ENCODE data around the gene GALNS.
"Not testable (repeated sequence)": the region's sequence is repeated elsewhere in the genome, so short reads cannot be mapped to it uniquely, and the experiment has no call there.

The GALNS gene

DNA sequence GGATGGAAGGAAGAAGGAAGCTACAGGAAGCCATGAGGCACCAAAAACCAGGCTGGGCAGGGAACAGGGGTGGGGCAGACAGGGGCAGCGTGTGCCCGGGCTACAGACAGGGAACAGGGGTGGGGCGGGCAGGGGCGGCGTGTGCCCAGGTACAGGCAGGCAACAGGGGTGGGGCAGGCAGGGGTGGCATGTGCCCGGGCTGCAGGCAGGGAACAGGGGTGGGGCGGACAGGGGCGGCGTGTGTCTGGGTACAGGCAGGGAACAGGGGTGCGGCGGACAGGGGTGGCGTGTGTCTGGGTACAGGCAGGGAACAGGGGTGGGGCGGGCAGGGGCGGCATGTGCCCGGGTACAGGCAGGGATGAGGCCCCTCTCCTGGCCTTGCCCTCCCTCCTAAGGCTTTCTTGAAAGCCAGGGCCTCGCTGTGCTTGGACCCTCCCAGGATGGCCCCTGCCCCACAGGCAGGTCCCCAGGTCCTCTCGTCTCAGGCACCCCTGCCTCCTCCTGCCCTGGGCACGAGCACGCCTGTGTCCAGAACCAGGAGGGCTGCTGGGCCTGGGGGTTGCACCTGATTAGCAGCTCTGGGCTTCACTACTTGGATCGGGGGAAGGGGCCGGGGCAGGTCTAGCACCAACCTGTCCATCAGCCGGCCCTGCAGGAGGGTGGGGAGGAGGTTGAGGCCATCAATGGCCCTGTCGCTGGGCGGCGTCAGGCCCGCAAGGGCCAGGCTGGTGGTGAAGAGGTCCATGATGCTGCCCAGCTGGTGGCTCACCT is 30.5 kb downstream of the GALNS start:
- Histone ChIP-seq H3K9me3 (ENCODE audit: low read length) (no peaks in the 10 kb centered on the region), H4K20me1 (ENCODE audit: insufficient read depth, low read length) (no peaks in the 10 kb centered on the region), H3K4me1 (ENCODE audit: insufficient read depth, low read length, severe bottlenecking) (no peaks in the 10 kb centered on the region), H3K36me3 (ENCODE audit: insufficient read depth, low read length) (no peaks in the 10 kb centered on the region), H3K79me2 (ENCODE audit: insufficient read depth, low read length) (no peaks in the 10 kb centered on the region), H3K4me2 (ENCODE audit: low read length) (no peak overlapping the region), H3K27ac (ENCODE audit: low read depth, low read length, poor library complexity, severe bottlenecking) (no peak overlapping the region), H3K27me3 (ENCODE audit: insufficient read depth, low read length) (peaks cover 5% of the 10 kb centered on the region; the same call in 1 of the 2 replicates), H3K9me2 (ENCODE audit: low read depth, low read length) (no peaks in the 10 kb centered on the region), H3K9ac (ENCODE audit: low read length) (no peak overlapping the region), H3K4me3 (ENCODE audit: low read depth, low read length, poor library complexity, severe bottlenecking) (no peak overlapping the region), H2AFZ (ENCODE audit: low read length) (no peak overlapping the region), H3F3A (ENCODE audit: insufficient read depth, low read length) (no peaks in the 10 kb centered on the region)
- TF ChIP-seq, protein P1, sequence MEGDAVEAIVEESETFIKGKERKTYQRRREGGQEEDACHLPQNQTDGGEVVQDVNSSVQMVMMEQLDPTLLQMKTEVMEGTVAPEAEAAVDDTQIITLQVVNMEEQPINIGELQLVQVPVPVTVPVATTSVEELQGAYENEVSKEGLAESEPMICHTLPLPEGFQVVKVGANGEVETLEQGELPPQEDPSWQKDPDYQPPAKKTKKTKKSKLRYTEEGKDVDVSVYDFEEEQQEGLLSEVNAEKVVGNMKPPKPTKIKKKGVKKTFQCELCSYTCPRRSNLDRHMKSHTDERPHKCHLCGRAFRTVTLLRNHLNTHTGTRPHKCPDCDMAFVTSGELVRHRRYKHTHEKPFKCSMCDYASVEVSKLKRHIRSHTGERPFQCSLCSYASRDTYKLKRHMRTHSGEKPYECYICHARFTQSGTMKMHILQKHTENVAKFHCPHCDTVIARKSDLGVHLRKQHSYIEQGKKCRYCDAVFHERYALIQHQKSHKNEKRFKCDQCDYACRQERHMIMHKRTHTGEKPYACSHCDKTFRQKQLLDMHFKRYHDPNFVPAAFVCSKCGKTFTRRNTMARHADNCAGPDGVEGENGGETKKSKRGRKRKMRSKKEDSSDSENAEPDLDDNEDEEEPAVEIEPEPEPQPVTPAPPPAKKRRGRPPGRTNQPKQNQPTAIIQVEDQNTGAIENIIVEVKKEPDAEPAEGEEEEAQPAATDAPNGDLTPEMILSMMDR (IDR thresholded peaks at IDR 0.05; ENCODE audit: low read length): no peak
- TF ChIP-seq EZH2 (IDR thresholded peaks at IDR 0.05; ENCODE audit: borderline replicate concordance, low read length): no peak

DNA sequence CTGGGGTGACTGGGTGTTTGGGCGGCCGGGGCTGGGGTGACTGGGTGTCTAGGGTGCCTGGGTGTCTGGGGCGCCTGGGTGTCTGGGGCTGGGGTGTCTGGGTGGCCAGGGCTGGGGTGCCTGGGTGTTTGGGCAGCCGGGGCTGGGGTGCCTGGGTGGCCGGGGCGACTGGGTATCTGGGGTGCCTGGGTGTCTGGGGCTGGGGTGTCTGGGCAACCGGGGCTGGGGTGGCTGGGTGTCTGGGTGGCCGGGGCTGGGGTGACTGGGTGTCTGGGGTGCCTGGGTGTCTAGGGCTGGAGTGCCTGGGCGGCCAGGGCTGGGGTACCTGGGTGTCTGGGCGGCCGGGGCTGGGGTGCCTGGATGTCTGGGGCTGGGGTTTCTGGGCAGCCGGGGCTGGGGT is 31.6 kb downstream of the GALNS start:
- H2AFZ ChIP-seq (ENCODE audit: low read length): no peak overlapping the region
- no peaks in the 10 kb centered on the region for H3K4me1 ChIP-seq (ENCODE audit: insufficient read depth, low read length, severe bottlenecking)
- H3K9me3 ChIP-seq (ENCODE audit: low read length): no peaks in the 10 kb centered on the region
- no peaks in the 10 kb centered on the region for H3K36me3 ChIP-seq (ENCODE audit: insufficient read depth, low read length)
- no peak overlapping the region for H3K4me3 ChIP-seq (ENCODE audit: low read depth, low read length, poor library complexity, severe bottlenecking)
- H3K79me2 ChIP-seq (ENCODE audit: insufficient read depth, low read length): no peaks in the 10 kb centered on the region
- no peaks in the 10 kb centered on the region for H3K9me2 ChIP-seq (ENCODE audit: low read depth, low read length)
- TF ChIP-seq, protein P1 (IDR thresholded peaks at IDR 0.05; ENCODE audit: low read length): no peak
- H3F3A ChIP-seq (ENCODE audit: insufficient read depth, low read length): no peaks in the 10 kb centered on the region
- H3K27ac ChIP-seq (ENCODE audit: low read depth, low read length, poor library complexity, severe bottlenecking): no peak overlapping the region
- no peak overlapping the region for H3K4me2 ChIP-seq (ENCODE audit: low read length)
- H3K27me3 ChIP-seq (ENCODE audit: insufficient read depth, low read length): peaks cover 5% of the 10 kb centered on the region; the same call in 1 of the 2 replicates
- no peak overlapping the region for H3K9ac ChIP-seq (ENCODE audit: low read length)
- no peaks in the 10 kb centered on the region for H4K20me1 ChIP-seq (ENCODE audit: insufficient read depth, low read length)

DNA sequence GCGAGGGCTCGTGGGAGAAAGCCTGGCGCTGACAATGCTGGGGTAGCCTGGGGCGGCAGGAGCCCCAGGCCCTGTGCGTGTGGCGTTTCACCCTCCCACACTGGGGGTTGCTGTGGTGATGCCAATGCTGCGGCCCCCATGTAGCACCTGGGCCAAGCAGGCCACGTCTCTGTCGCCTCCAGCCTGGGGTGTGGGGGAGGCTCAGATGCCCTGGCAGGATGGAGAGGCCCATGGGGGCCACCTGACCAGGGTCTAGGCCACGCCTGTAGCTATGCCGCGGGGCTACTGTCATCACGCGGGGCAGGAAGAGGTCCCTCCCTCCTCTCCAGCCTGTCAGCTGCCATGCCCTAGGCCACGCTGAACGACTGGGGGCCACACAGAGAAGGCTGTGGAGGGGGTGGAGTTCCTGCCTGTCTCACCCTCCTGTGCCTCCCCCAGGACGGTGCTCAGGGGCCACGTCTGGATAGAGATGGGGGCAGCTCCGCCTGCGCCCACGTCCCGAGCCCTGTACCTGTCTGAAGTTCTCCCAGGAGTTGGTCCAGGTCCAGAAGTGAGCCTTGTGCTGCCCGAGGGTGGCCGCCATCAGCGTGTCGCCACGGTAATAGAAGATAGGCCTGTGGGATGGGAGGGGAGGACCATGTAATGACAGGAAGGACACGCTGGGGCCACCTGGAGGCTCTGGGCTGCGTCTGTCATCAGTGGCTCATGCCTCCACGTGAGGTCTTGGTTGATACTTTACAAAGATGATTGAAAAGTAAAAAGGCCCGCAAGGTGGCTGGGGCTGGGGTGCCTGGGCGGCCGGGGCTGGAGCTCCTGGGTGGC is 32.3 kb downstream of the GALNS start:
- Histone ChIP-seq H3K4me3 (ENCODE audit: low read depth, low read length, poor library complexity, severe bottlenecking) (no peak overlapping the region), H3K9me2 (ENCODE audit: low read depth, low read length) (no peaks in the 10 kb centered on the region), H3F3A (ENCODE audit: insufficient read depth, low read length) (no peaks in the 10 kb centered on the region), H3K4me2 (ENCODE audit: low read length) (no peak overlapping the region), H3K79me2 (ENCODE audit: insufficient read depth, low read length) (no peaks in the 10 kb centered on the region), H3K4me1 (ENCODE audit: insufficient read depth, low read length, severe bottlenecking) (no peaks in the 10 kb centered on the region), H3K27ac (ENCODE audit: low read depth, low read length, poor library complexity, severe bottlenecking) (no peak overlapping the region), H3K27me3 (ENCODE audit: insufficient read depth, low read length) (peaks cover 5% of the 10 kb centered on the region; the same call in 1 of the 2 replicates), H4K20me1 (ENCODE audit: insufficient read depth, low read length) (no peaks in the 10 kb centered on the region), H3K9me3 (ENCODE audit: low read length) (no peaks in the 10 kb centered on the region), H2AFZ (ENCODE audit: low read length) (no peak overlapping the region), H3K36me3 (ENCODE audit: insufficient read depth, low read length) (no peaks in the 10 kb centered on the region), H3K9ac (ENCODE audit: low read length) (no peak overlapping the region)
- TF ChIP-seq, protein P1 (IDR thresholded peaks at IDR 0.05; ENCODE audit: low read length): no peak
- no peak for TF ChIP-seq EZH2 (IDR thresholded peaks at IDR 0.05; ENCODE audit: borderline replicate concordance, low read length)

DNA sequence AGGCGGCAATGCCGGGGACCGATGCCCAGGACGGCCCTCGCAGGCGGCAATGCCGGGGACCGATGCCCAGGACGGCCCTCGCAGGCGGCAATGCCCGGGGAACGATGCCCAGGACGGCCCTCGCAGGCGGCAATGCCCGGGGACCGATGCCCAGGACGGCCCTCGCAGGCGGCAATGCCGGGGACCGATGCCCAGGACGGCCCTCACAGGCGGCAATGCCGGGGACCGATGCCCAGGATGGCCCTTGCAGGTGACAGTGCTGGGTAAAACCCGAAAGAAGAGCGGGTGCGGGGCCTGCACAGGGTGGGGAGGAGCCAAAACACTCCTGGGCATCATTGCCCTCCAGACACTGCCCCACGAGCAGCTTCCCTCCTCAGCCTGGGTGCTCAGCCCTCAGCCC is 33.1 kb downstream of the GALNS start:
- H4K20me1 ChIP-seq (ENCODE audit: insufficient read depth, low read length); H3K27me3 ChIP-seq (ENCODE audit: insufficient read depth, low read length); H3K4me2 ChIP-seq (ENCODE audit: low read length); H3K4me1 ChIP-seq (ENCODE audit: insufficient read depth, low read length, severe bottlenecking); H3K27ac ChIP-seq (ENCODE audit: low read depth, low read length, poor library complexity, severe bottlenecking); H3K9me2 ChIP-seq (ENCODE audit: low read depth, low read length); H2AFZ ChIP-seq (ENCODE audit: low read length); H3K36me3 ChIP-seq (ENCODE audit: insufficient read depth, low read length); H3F3A ChIP-seq (ENCODE audit: insufficient read depth, low read length); H3K9me3 ChIP-seq (ENCODE audit: low read length); H3K9ac ChIP-seq (ENCODE audit: low read length); H3K4me3 ChIP-seq (ENCODE audit: low read depth, low read length, poor library complexity, severe bottlenecking); H3K79me2 ChIP-seq (ENCODE audit: insufficient read depth, low read length): not testable (repeated sequence)

Data from OCI-LY1 (cell line).